Articular chondrocyte of knee joint (primary cell): Measurements from ENCODE around the gene YY2. TPM values are rescaled to one million over a fixed set of nuclear protein-coding genes. Genes with fewer than 3 reads are reported as not detected.

Source experiments
- small RNA-seq: library from RNA; depleted of rRNA; stranded (forward); fragments of <200 nt; gene quantifications from one replicate; pipeline ENCODE3, GENCODE V24; 2012
- total RNA-seq: library from RNA; depleted of rRNA; stranded (reverse); fragments of >200 nt; gene quantifications from 2 replicates; pipeline ENCODE4 v1.2.3, GENCODE V29; 2012

YY2 gene
- total RNA-seq = 1.8 and 2.5 TPM in 2 replicates

GRCh38 chrX:21855937-21856415 is at the start of gene YY2:
Gene YY2, plus strand, starts transcription at chrX:21855987. Its CDS starts 498 bp downstream, at chrX:21856485.

GRCh38 chrX:21839334-21840192 is 16.2 kb upstream of the YY2 start, which contains the start of gene MBTPS2:
Gene MBTPS2, plus strand, starts transcription at chrX:21839617. Its CDS starts 118 bp downstream, at chrX:21839735.

Small RNA genes lying within 50 kb of the gene (small RNA-seq; reads per million reads assigned to genes)
- gene U73479.1 = not detected

Other genes with a start within 250 kb of the YY2 start
- gene KLHL34, start 197.7 kb upstream of the YY2 start, total RNA-seq = 0.26 and 0.32 TPM in 2 replicates
- gene SMPX, start 97.9 kb upstream of the YY2 start, total RNA-seq = not detected in 2 replicates
- 13.2 and 13.9 TPM in 2 replicates for gene MBTPS2, start 16.4 kb upstream of the YY2 start, total RNA-seq
- 53.2 and 62.6 TPM in 2 replicates for gene SMS, start 84.7 kb downstream of the YY2 start, total RNA-seq
- 0.76 and 1.3 TPM in 2 replicates for gene PHEX, start 176.3 kb downstream of the YY2 start, total RNA-seq